HL-60 (cell line): Measurements from ENCODE around the gene SLITRK2.

Experiments
- DNase-seq, 2 experiments: peaks; one replicate each; pipeline ENCODE4 v3.0.0-alpha.2; 2010 to 2020; ENCODE audit warnings: low read depth in 1 of 2, low spot score in 1 of 2
- H3K27ac ChIP-seq: fragments of 250-450 bp; sonication (Bioruptor Pico); replicated peaks from 2 replicates; pipeline ENCODE4 v1.5.1; 2020; ENCODE audit warnings: mild to moderate bottlenecking, moderate library complexity
- H3K27me3 ChIP-seq: fragments of 250-450 bp; sonication (Bioruptor Pico); 2 replicates; pipeline ENCODE4 v1.5.1; 2021; ENCODE audit warnings: mild to moderate bottlenecking, moderate library complexity; ENCODE audit not compliant: insufficient read depth, poor library complexity, severe bottlenecking
- H3K4me3 ChIP-seq: replicated peaks from 2 replicates; pipeline ENCODE4 v1.5.1; 2011; ENCODE audit warnings: mild to moderate bottlenecking, control low read depth, low read length; ENCODE audit not compliant: insufficient read depth
- CTCF ChIP-seq: IDR thresholded peaks from one replicate; pipeline ENCODE4 v1.5.1; 2011; ENCODE audit warnings: low read length, control low read depth, inconsistent platforms; ENCODE audit not compliant: insufficient read depth
- GABPA ChIP-seq: IDR thresholded peaks from 2 replicates; pipeline ENCODE4 v1.6.1; 2012; ENCODE audit warnings: low read depth
- POLR2AphosphoS5 ChIP-seq: IDR thresholded peaks from 2 replicates; pipeline ENCODE4 v1.6.1; 2012; ENCODE audit warnings: low read depth
- REST ChIP-seq: IDR thresholded peaks from 2 replicates; pipeline ENCODE4 v1.6.1; 2012; ENCODE audit warnings: low read depth; ENCODE audit not compliant: insufficient replicate concordance
- SPI1 ChIP-seq: IDR thresholded peaks from 2 replicates; pipeline ENCODE4 v1.6.1; 2012; ENCODE audit warnings: low read depth, mild to moderate bottlenecking, borderline replicate concordance

Gene SLITRK2

GRCh38 chrX:145848857-145849256 is 31.2 kb downstream of the SLITRK2 start:
- Histone ChIP-seq H3K27me3 (no peaks in the 10 kb centered on the region), H3K4me3 (no peak overlapping the region), H3K27ac (no peak overlapping the region)
- no peak for DNase-seq
- TF ChIP-seq CTCF (no peak), POLR2AphosphoS5 (no peak), GABPA (no peak), REST (no peak), SPI1 (no peak)

- no peak overlapping the region for H3K27ac ChIP-seq
- no peaks in the 10 kb centered on the region for H3K27me3 ChIP-seq
- TF ChIP-seq POLR2AphosphoS5 (no peak), CTCF (no peak), SPI1 (no peak), REST (no peak), GABPA (no peak)
- no peak for DNase-seq
- H3K4me3 ChIP-seq = no peak overlapping the region
Observed at GRCh38 chrX:145853181-145853580, 35.6 kb downstream of the SLITRK2 start.

GRCh38 chrX:145856181-145856580 is 38.6 kb downstream of the SLITRK2 start:
- DNase-seq = no peak
- H3K27ac ChIP-seq = no peak overlapping the region
- no peak for TF ChIP-seq POLR2AphosphoS5
- TF ChIP-seq REST = no peak
- no peak for TF ChIP-seq GABPA
- no peak for TF ChIP-seq SPI1
- no peak for TF ChIP-seq CTCF
- H3K27me3 ChIP-seq = no peaks in the 10 kb centered on the region
- H3K4me3 ChIP-seq = no peak overlapping the region
